ENCODE results near the gene DMPK. TPM values are rescaled to one million over a fixed set of nuclear protein-coding genes. Genes with fewer than 3 reads are reported as not detected.

Gene DMPK, protein sequence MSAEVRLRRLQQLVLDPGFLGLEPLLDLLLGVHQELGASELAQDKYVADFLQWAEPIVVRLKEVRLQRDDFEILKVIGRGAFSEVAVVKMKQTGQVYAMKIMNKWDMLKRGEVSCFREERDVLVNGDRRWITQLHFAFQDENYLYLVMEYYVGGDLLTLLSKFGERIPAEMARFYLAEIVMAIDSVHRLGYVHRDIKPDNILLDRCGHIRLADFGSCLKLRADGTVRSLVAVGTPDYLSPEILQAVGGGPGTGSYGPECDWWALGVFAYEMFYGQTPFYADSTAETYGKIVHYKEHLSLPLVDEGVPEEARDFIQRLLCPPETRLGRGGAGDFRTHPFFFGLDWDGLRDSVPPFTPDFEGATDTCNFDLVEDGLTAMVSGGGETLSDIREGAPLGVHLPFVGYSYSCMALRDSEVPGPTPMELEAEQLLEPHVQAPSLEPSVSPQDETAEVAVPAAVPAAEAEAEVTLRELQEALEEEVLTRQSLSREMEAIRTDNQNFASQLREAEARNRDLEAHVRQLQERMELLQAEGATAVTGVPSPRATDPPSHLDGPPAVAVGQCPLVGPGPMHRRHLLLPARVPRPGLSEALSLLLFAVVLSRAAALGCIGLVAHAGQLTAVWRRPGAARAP
- 10 to 100 TPM; 26.4 to 32.2 TPM for total RNA-seq

DNA sequence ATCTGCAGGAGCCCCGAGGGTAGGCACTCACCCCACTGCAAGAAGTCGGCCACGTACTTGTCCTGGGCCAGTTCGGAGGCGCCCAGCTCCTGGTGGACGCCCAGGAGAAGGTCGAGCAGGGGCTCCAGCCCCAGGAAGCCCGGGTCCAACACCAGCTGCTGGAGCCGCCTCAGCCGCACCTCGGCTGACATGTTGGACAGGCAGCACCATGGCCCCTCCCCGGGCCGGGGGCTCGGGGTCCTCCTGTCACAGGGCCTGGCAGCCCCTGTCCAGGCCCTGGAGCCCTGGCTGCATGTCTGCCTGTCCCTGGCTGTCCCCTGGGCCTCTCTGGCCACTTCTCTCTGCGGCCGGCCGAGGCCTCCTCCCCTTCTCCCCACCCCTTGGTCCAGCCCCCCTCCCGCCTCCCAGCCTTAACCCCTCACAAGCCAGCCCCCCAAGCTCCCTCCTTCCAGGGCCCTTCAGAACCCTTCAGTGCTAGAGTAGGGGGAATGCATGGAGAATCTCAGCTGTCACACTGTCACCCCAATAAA, at the start of gene DMPK:
DMPK (minus strand) TSS at position 329 of the 530 bp plus-strand sequence; CDS start at position 191, 138 bp downstream.
- Mint-ChIP-seq H3K27ac (no peak within 1 kb of the TSS), H3K4me1 (peaks cover 13% of the 10 kb centered on the region), H3K4me3 (no peak within 1 kb of the TSS), H3K9me3 (no peaks in the 10 kb centered on the region), H3K36me3 (peaks cover 2% of the 10 kb centered on the region), H3K27me3 (peaks cover 36% of the 10 kb centered on the region)
- ATAC-seq (ENCODE audit: low read depth): no peak
- POLR2A ChIA-PET: interaction anchor here (0.6 to 1.8 kb wide), 5 partner anchors 10 to 1963 kb away, joined by 3 to 9 read pairs (median 3); partner anchors contain the start of genes DMWD and SIX5
- no peak for DNase-seq

DNA sequence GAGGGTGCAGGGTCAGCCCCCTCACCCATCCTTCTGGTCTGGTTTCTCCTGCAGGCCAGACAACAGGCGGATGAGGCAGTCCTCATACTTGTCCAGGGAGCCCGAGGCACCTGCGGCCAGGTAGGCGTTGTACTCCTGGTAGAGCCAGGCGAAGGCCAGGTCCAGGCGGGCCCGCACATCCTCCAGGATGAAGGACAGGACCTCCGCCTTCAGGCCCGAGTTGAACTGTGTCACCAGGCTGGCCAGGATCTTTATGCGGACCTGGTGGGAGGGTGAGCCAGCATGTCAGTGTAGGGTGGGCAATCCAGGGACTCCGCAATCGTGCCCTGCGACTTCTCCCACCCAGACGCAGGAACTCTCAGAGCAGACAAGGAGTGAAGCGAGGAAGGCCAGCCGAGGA, 46.7 kb upstream of the DMPK start:
- Mint-ChIP-seq H3K4me1 (peaks cover 17% of the 10 kb centered on the region), H3K9me3 (no peaks in the 10 kb centered on the region), H3K4me3 (no peak overlapping the region), H3K36me3 (peaks cover 18% of the 10 kb centered on the region), H3K27ac (no peak overlapping the region), H3K27me3 (no peaks in the 10 kb centered on the region)
- ATAC-seq (ENCODE audit: low read depth) (no peak), DNase-seq (no peak)
- POLR2A ChIA-PET: no interaction called here

DNA sequence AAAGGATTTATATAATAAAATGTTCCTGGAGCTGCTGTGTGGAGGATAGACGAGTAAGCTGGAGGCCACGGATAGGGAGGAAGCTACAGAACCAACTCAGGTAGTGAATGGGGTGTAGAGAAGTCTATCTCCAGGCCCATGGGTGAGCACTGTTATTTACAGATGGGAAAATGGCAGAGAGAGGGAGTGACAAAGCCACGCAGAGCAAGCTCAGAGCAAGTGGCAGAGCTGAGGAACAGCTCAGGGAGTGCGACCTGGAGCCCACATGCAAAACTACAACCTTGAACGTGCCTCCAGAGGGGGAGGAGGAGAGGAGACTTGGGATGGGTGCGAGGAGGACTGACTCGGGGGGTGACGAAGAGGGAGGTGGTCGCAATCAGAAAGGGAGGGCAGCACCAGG, 46.2 kb upstream of the DMPK start:
- Mint-ChIP-seq H3K9me3 (no peaks in the 10 kb centered on the region), H3K27me3 (no peaks in the 10 kb centered on the region), H3K36me3 (peaks cover 18% of the 10 kb centered on the region), H3K4me1 (peaks cover 17% of the 10 kb centered on the region), H3K27ac (peak overlapping the region; percentile 36), H3K4me3 (no peak overlapping the region)
- POLR2A ChIA-PET: no interaction called here
- no peak for DNase-seq
- no peak for ATAC-seq (ENCODE audit: low read depth)

DNA sequence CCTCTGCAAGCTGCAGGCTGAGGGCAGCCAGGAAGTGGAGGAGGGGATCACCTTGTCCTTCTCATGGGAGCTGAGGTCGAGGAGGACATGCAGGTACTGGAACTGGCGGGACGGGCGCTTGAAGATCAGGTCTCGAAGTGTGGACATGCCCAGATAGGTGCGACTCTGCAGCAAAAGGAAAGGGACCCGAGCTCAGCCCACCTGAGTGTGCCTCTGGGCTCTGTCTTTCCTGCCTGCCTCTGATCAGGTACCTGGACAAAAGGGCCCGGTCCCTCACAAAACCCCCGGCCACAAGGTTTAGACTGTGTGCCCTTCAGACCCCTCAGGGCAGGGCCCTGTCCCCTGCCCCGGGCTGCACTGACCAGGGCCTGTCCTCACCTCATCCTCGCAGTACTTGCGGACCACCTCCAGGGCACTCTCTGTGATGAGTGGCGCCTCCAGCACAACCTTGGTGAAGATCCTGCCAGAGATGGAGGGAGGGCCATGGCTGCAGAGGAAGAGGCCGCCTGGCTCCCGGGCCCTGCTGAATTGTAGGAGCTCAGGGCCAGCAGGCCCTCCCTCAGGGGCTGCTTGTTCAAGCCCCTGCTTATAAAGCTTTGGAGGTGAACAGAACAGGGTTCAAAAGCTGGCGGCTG, 45.3 kb upstream of the DMPK start:
- POLR2A ChIA-PET: no interaction called here
- DNase-seq (no peak), ATAC-seq (ENCODE audit: low read depth) (no peak)
- peaks cover 18% of the 10 kb centered on the region for H3K36me3 Mint-ChIP-seq
- peaks cover 17% of the 10 kb centered on the region for H3K4me1 Mint-ChIP-seq
- no peaks in the 10 kb centered on the region for H3K27me3 Mint-ChIP-seq
- peak overlapping the region; percentile 45 for H3K27ac Mint-ChIP-seq
- no peaks in the 10 kb centered on the region for H3K9me3 Mint-ChIP-seq
- no peak overlapping the region for H3K4me3 Mint-ChIP-seq

DNA sequence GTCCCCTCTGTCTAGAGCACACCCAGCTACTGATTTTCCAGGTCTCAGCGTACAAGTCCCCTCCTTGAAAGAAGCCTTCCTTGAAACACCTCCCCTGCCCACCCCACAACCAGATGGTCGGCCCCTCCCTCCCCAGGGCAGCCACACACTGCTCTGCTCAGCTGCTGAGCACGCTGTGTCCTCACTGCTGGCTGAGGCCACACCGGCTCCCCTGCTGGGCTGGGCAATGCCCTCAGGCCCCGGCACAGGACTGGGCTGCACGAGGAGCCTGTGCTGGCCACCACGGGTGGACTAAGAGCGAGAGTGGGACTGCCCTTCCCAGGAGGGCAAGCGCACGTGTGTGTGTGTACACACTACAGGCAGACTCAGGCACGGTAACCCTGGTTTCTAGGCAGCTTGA, 44.6 kb upstream of the DMPK start:
- peak overlapping the region; percentile 45 for H3K27ac Mint-ChIP-seq
- peaks cover 15% of the 10 kb centered on the region for H3K36me3 Mint-ChIP-seq
- POLR2A ChIA-PET: no interaction called here
- H3K4me1 Mint-ChIP-seq: peaks cover 17% of the 10 kb centered on the region
- DNase-seq (no peak), ATAC-seq (ENCODE audit: low read depth) (no peak)
- H3K27me3 Mint-ChIP-seq: no peaks in the 10 kb centered on the region
- no peaks in the 10 kb centered on the region for H3K9me3 Mint-ChIP-seq
- H3K4me3 Mint-ChIP-seq: no peak overlapping the region

DNA sequence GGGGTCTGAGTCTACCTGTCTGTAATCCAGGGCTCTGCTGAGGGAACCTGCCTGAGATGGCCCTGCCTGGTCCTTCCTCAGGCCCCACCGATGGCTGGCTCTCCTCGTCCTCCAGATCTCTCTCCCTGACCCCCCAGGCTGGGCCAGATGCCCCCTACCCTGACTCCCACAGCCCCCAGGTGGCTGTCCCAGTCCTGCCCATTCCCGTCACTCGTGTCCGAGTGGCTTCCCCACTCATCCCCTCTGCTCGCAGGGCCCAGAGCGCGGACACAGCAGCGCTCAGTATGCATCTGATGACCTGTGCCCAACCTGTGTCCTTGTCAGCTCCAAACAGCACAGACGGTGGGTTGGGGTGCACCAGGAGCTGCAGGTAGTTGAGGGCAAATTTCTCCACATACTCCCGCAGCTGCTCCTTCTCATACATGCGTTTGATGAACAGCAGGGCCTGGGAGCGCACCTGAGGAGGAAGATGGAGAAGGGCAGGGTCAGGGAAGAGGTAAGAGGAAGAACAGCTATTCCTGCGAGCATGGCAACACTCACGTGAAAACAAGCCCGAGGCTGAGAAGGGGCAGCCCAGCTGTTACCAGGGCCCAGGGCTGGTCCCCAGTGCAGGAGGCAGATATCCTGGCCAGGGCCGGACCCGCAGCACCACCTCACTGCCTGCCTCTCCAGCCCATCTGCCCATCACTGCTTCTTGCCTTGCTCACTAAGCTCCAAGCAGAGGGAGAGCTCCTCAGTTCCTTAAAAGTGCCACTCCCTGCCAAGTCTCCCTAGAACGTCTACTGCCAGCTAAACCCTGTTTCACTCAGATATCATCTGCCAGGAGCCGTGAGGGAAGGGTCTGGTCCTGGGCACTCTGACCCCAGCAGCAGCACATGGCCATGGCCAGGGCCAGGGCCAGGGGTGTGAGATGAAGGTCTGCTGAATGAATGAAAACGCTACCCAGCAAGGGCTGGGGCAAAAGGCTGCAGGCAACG, 43.9 kb upstream of the DMPK start:
- POLR2A ChIA-PET: no interaction called here
- no peak overlapping the region for H3K27ac Mint-ChIP-seq
- H3K27me3 Mint-ChIP-seq: no peaks in the 10 kb centered on the region
- H3K4me3 Mint-ChIP-seq: no peak overlapping the region
- ATAC-seq (ENCODE audit: low read depth): no peak
- H3K4me1 Mint-ChIP-seq: peaks cover 15% of the 10 kb centered on the region
- no peaks in the 10 kb centered on the region for H3K9me3 Mint-ChIP-seq
- peaks cover 14% of the 10 kb centered on the region for H3K36me3 Mint-ChIP-seq
- DNase-seq: no peak

DNA sequence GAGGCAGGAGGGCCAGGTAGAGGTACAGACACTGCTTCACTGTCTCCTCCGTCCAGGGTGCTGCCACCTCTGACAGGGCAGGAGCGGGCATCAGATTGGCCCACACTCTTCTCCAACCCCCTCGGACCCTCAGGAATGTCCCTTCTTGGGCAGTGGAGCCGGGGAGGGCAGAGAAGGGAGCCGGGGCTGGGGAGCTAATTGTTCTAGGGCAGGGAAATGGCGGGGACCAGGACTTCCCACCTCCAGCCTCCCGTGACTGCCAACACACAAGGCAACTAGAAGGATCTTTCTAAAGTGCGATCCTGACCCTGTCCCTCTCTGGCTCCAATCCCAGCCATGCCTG, 42.9 kb upstream of the DMPK start:
- Mint-ChIP-seq H3K27me3 (no peaks in the 10 kb centered on the region), H3K36me3 (peaks cover 14% of the 10 kb centered on the region), H3K4me1 (peaks cover 12% of the 10 kb centered on the region), H3K4me3 (no peak overlapping the region), H3K9me3 (no peaks in the 10 kb centered on the region), H3K27ac (no peak overlapping the region)
- POLR2A ChIA-PET: no interaction called here
- ATAC-seq (ENCODE audit: low read depth): no peak
- DNase-seq: no peak

DNA sequence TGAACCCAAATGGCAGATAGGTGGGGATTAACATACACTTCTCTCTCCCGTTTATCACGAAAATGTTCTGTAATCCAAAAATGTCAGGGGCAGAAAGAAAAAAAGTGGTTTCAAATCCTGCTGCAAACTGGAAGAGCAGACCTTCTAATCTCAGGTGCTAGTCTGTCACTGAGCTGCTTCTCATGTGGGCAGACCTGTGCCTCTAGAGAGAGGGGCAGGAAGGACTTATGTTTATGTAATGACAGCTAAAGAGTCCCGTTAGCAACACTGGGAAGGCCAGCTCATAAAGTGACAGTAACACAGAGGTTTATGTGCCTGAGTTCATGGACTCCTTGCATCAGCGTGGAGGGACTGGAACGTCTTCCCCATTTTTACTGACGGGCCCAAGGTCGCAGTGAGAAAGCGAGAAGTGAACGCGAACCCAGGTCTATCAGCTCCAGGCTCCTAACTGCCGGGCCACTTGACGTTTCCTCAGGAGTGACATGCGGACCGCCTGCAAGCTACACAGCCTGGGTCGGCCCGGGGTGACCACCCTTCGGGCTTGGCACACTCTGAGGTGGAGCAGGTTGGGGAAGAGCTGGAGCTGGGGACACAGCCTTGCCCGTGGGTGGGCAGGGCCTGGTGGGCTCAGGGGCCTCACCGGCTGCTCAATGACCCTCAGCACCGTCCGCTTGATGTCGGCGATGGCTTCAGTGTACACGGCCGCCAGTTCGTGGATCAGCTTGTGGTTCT, 42.4 kb upstream of the DMPK start:
- no peak for ATAC-seq (ENCODE audit: low read depth)
- DNase-seq: no peak
- no peaks in the 10 kb centered on the region for H3K27me3 Mint-ChIP-seq
- H3K4me3 Mint-ChIP-seq: no peak overlapping the region
- H3K9me3 Mint-ChIP-seq: no peaks in the 10 kb centered on the region
- H3K36me3 Mint-ChIP-seq: peaks cover 11% of the 10 kb centered on the region
- no peak overlapping the region for H3K27ac Mint-ChIP-seq
- POLR2A ChIA-PET: no interaction called here
- peaks cover 10% of the 10 kb centered on the region for H3K4me1 Mint-ChIP-seq

DNA sequence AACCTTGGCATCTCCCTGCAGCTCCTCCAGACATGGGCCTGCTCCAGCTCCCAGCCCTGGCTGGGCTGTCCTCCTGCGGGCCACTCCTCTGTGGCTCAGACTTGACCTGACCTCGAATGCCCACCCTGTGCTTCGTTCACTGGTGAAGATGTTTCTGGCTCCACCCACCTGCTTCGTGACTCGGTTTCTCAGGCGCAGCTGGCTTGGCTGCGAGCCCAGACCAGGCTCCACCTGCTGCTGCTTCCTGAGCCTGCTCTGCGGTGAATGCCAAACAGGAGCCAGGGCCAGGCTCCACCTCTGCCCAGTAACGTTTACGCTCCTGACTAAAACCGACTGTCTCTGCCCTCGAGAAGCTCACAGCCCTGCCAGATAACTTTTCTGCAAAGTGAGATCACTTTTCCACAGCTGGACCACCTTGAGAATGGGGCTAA, 41.8 kb upstream of the DMPK start:
- POLR2A ChIA-PET: no interaction called here
- Mint-ChIP-seq H3K27ac (no peak overlapping the region), H3K27me3 (no peaks in the 10 kb centered on the region), H3K9me3 (no peaks in the 10 kb centered on the region), H3K36me3 (peaks cover 8% of the 10 kb centered on the region), H3K4me3 (no peak overlapping the region), H3K4me1 (peaks cover 7% of the 10 kb centered on the region)
- DNase-seq (no peak), ATAC-seq (ENCODE audit: low read depth) (no peak)

DNA sequence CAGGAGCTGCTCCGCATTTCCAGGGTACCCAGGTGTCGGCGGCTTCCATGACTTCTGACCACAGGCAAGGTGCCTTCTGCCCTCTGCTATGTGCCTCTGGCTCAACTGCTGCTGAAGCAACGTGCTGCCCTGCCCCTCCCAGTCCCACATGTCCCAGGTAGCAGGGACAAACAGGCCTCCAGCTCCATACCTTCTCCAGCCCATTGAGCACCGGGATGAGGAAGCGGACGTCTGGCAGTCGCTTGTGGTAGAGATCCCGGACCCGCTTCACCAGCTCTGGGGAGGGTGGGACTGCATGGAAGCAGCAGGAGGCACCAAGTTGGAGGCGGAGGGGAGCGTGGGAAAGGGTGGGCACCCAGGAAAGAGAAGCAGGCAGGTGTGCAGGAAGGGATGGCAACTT, 40.9 kb upstream of the DMPK start:
- H3K4me3 Mint-ChIP-seq: no peak overlapping the region
- H3K9me3 Mint-ChIP-seq: no peaks in the 10 kb centered on the region
- ATAC-seq (ENCODE audit: low read depth): no peak
- peaks cover 8% of the 10 kb centered on the region for H3K36me3 Mint-ChIP-seq
- H3K27ac Mint-ChIP-seq: no peak overlapping the region
- peaks cover 7% of the 10 kb centered on the region for H3K4me1 Mint-ChIP-seq
- no peak for DNase-seq
- POLR2A ChIA-PET: no interaction called here
- H3K27me3 Mint-ChIP-seq: no peaks in the 10 kb centered on the region

DNA sequence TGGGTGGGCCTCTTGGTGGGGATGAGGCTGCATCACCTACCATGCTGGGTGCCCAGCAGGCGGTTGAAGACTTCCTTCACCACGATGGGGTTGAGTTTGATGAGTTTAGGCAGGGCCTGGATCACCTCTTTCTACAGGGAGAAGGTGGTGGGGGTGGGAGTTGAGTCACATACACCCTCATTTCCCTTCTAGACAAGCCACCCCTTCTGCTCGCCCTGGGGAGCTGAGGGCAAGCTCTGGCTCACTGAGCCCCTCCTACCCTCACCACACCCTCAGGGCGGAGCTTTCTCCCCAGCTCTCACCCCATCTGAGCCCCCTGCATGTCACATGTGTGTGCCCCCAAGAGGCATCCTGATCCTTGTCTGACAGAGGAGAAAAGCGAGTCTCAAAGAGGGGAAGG, 40.4 kb upstream of the DMPK start:
- Mint-ChIP-seq H3K27ac (no peak overlapping the region), H3K36me3 (peaks cover 8% of the 10 kb centered on the region), H3K27me3 (no peaks in the 10 kb centered on the region), H3K4me3 (no peak overlapping the region), H3K9me3 (no peaks in the 10 kb centered on the region), H3K4me1 (peaks cover 7% of the 10 kb centered on the region)
- POLR2A ChIA-PET: no interaction called here
- ATAC-seq (ENCODE audit: low read depth) (no peak), DNase-seq (no peak)

DNA sequence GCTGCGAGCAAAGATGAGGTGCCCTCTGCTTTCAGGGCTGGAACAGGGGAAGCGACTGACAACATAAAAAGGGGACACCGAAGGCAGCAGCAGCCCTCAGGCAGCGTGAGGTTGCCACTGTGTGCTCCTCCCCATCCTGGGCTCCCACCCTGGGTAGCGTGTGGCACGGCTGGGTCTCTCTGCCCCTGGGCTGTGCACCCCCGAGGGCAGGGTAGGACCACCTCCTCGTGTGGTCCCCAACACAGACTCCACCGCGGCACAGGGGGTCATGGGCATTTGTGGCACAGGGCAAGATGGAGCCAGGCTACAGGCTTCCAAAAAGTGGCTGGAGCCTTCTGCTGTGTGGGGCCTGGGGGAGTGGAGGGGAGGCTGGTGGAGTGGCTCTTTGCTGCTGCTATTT, 39.3 kb upstream of the DMPK start:
- H3K36me3 Mint-ChIP-seq: peaks cover 5% of the 10 kb centered on the region
- H3K27me3 Mint-ChIP-seq: no peaks in the 10 kb centered on the region
- ATAC-seq (ENCODE audit: low read depth) (no peak), DNase-seq (no peak)
- H3K27ac Mint-ChIP-seq: no peak overlapping the region
- POLR2A ChIA-PET: no interaction called here
- H3K9me3 Mint-ChIP-seq: no peaks in the 10 kb centered on the region
- peaks cover 5% of the 10 kb centered on the region for H3K4me1 Mint-ChIP-seq
- no peak overlapping the region for H3K4me3 Mint-ChIP-seq
